Endothelial cell of umbilical vein (primary cell): ENCODE data around the gene ZNF474. TPM values are rescaled to one million over a fixed set of nuclear protein-coding genes. Genes with fewer than 3 reads are reported as not detected.

Experiments
- BruUV-seq: library from RNA; stranded (reverse); fragments of 400-500 nt; replicated peaks from 2 replicates; lab custom pipeline; 2021; lab: Mats Ljungman, UMichigan
- CTCF ChIA-PET: fragments of 300-600, 350-600 bp; sonication (Branson Sonifier 250); formaldehyde crosslinking; loops from one replicate; lab custom pipeline; 2021; ENCODE audit warnings: antibody characterized with exemption, inconsistent platforms; lab: Charles Lee
- POLR2A ChIA-PET: fragments of 300-600, 350-600 bp; sonication (Branson Sonifier 250); formaldehyde crosslinking; loops from one replicate; lab custom pipeline; 2021; ENCODE audit warnings: antibody characterized with exemption, inconsistent platforms; lab: Charles Lee
- DNase-seq: peaks from one replicate; pipeline ENCODE4 v3.0.0-alpha.2; 2011; ENCODE audit warnings: low read depth, low spot score
- FAIRE-seq: peaks from 2 replicates; lab custom pipeline; 2011; peaks lifted over from hg19 to GRCh38; lab: Jason Lieb, UNC
- H2AFZ ChIP-seq: 2 replicates; pipeline ENCODE4 v1.6.0; 2012; ENCODE audit warnings: low read depth, low read length, control low read depth, inconsistent platforms
- H3K27ac ChIP-seq: 2 replicates; pipeline ENCODE4 v1.5.1; 2011; ENCODE audit warnings: low read depth, mild to moderate bottlenecking, control low read depth, low read length, moderate library complexity; ENCODE audit not compliant: insufficient read depth
- H3K27me3 ChIP-seq, 2 experiments: 2 replicates each; pipeline versions ENCODE4 v1.6.0 to v1.6.1; 2011; ENCODE audit warnings: low read length in 2 of 2, mixed read lengths in 1 of 2; ENCODE audit not compliant: control insufficient read depth in 2 of 2, insufficient read depth in 2 of 2
- H3K36me3 ChIP-seq, 2 experiments: 2 replicates in 1 of 2; 3 replicates in 1 of 2; pipeline ENCODE4 v1.5.1; 2011; ENCODE audit warnings: low read length in 2 of 2, mild to moderate bottlenecking in 1 of 2, moderate library complexity in 1 of 2; ENCODE audit not compliant: control insufficient read depth in 2 of 2, insufficient read depth in 2 of 2; ENCODE audit errors: extremely low read depth in 1 of 2
- H3K4me1 ChIP-seq: 3 replicates; pipeline ENCODE4 v1.5.1; 2011; ENCODE audit warnings: mild to moderate bottlenecking, low read length; ENCODE audit not compliant: control insufficient read depth, insufficient read depth; ENCODE audit errors: extremely low read depth
- H3K4me2 ChIP-seq: 2 replicates; pipeline ENCODE4 v1.6.1; 2011; ENCODE audit warnings: low read length, control low read depth, mixed read lengths; ENCODE audit not compliant: insufficient read depth
- H3K4me3 ChIP-seq, 3 experiments: fragments of 200-600 bp in 1 of 3; sonication (generic), shearing (Covaris generic) in 1 of 3; replicated peaks in 1 of 3; 2 replicates each; pipeline ENCODE4 v1.5.1; 2011 to 2016; ENCODE audit warnings: control low read depth in 3 of 3, low read length in 3 of 3, mild to moderate bottlenecking in 2 of 3, inconsistent platforms in 1 of 3, low read depth in 1 of 3, moderate library complexity in 1 of 3; ENCODE audit not compliant: insufficient read depth in 1 of 3
- H3K79me2 ChIP-seq: 2 replicates; pipeline ENCODE4 v1.6.0; 2012; ENCODE audit warnings: low read length, inconsistent platforms; ENCODE audit not compliant: control insufficient read depth, insufficient read depth
- H3K9ac ChIP-seq: replicated peaks from 2 replicates; pipeline ENCODE3; 2011; ENCODE audit warnings: low read length, control low read depth; ENCODE audit not compliant: insufficient read depth; ENCODE audit errors: extremely low read depth
- H3K9me1 ChIP-seq: replicated peaks from 3 replicates; pipeline ENCODE4 v1.6.0; 2011; ENCODE audit warnings: mild to moderate bottlenecking, low read length; ENCODE audit not compliant: control insufficient read depth, insufficient read depth; ENCODE audit errors: extremely low read depth
- H3K9me3 ChIP-seq: replicated peaks from 2 replicates; pipeline ENCODE4 v1.5.1; 2012; ENCODE audit warnings: low read length, inconsistent platforms; ENCODE audit not compliant: control insufficient read depth, insufficient read depth
- H4K20me1 ChIP-seq: replicated peaks from 2 replicates; pipeline ENCODE3; 2011; ENCODE audit warnings: mild to moderate bottlenecking, low read length; ENCODE audit not compliant: control insufficient read depth, insufficient read depth; ENCODE audit errors: extremely low read depth
- EZH2 ChIP-seq: IDR thresholded peaks from 2 replicates; pipeline ENCODE4 v1.6.1; 2012; ENCODE audit warnings: borderline replicate concordance, low read depth, mild to moderate bottlenecking, moderate library complexity, low read length, inconsistent platforms; ENCODE audit not compliant: severe bottlenecking
- FOS ChIP-seq: IDR thresholded peaks from 2 replicates; pipeline ENCODE4 v1.6.1; 2011; ENCODE audit warnings: mild to moderate bottlenecking, low read length, moderate library complexity, borderline replicate concordance; ENCODE audit not compliant: insufficient read depth
- GATA2 ChIP-seq: IDR thresholded peaks from 2 replicates; pipeline ENCODE4 v1.7.0; 2011; ENCODE audit warnings: low read depth, mild to moderate bottlenecking, moderate library complexity, mixed read lengths, low read length; ENCODE audit not compliant: insufficient read length, insufficient read depth
- MYC ChIP-seq: IDR thresholded peaks from one replicate; pipeline ENCODE4 v1.6.1; 2011; ENCODE audit warnings: mild to moderate bottlenecking, low read depth, low read length
- POLR2A ChIP-seq: IDR thresholded peaks from 2 replicates; pipeline ENCODE4 v1.6.1; 2012; ENCODE audit warnings: low read depth, mild to moderate bottlenecking, control low read depth, low read length
- dilution Hi-C: fragments of 300-500 bp; cut with MboI; formaldehyde crosslinking; loops from one replicate; pipeline ENCODE4 v1.15.0; 2019; ENCODE audit warnings: low sequenced_read_pairs; ENCODE audit not compliant: extremely low pct_ligation_motif_present
- intact Hi-C: fragments of 100-400 bp; cut with micrococcal nuclease; formaldehyde crosslinking; loops from one replicate; pipeline ENCODE4 v1.10.0; 2022
- polyA plus RNA-seq, 4 experiments: library from polyadenylated mRNA; depleted of rRNA in 3 of 4; stranded (reverse) in 3 of 4; unstranded in 1 of 4; fragments of >200 nt; gene quantifications; 2 replicates each; pipeline versions ENCODE4 v1.2.1 to v1.2.3, GENCODE V29; 2011 to 2012; ENCODE audit warnings: missing spikeins in 1 of 4
- total RNA-seq: library from RNA; stranded (reverse); gene quantifications from 2 replicates; pipeline ENCODE4 v1.2.3, GENCODE V29; 2021
- TF ChIP-seq, protein P1 (sequence below): IDR thresholded peaks from 2 replicates; pipeline ENCODE4 v1.6.1; 2011; ENCODE audit not compliant: insufficient read depth, insufficient read length

Gene ZNF474
- total and polyA plus RNA-seq, 2 donors (not counting 3 experiments of a cell fraction or from before 2014, with no cell fraction given) = 0.03 TPM; not detected in 1

DNA sequence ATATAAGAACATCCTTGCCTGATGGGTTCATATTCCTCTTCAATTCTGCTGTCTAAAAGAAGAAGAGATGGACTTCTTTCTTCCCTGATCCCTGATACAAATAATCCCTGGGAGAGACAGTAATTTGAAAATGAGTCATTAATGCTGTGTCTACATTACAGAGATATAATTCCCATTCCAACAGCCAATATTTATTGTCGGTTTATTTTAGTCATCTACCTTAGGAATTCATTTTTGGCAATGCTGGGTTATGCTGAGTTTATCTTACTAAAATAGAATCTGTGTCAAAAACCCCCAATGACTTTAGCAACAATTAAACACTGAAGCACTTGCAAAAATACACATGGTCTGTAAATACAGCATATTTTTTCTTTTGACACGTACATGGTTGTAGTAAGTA is 23.9 kb downstream of the ZNF474 start:
- Histone ChIP-seq H3K4me1 (peaks cover 8% of the 10 kb centered on the region), H3K9ac (no peak overlapping the region), H3K79me2 (no peaks in the 10 kb centered on the region), H3K9me3 (no peaks in the 10 kb centered on the region), H3K27me3 (no peaks in the 10 kb centered on the region), H3K36me3 (no peaks in the 10 kb centered on the region), H3K9me1 (no peaks in the 10 kb centered on the region), H3K27ac (no peak overlapping the region), H3K4me2 (no peak overlapping the region), H4K20me1 (no peaks in the 10 kb centered on the region), H2AFZ (no peak overlapping the region), H3K4me3 (no peak overlapping the region)
- ChIA-PET CTCF (interaction anchor here (1.3 kb wide), 1 partner anchor 51 kb away, joined by 5 read pairs; no protein-coding TSS in a partner anchor), POLR2A (no interaction called here)
- FAIRE-seq (no peak), DNase-seq (no peak)
- BruUV-seq = no TSS peak
- TF ChIP-seq POLR2A = no peak
- no peak for TF ChIP-seq GATA2
- TF ChIP-seq FOS = no peak
- no peak for TF ChIP-seq EZH2
- intact Hi-C loops = no loop called here
- dilution Hi-C loops = no loop called here

DNA sequence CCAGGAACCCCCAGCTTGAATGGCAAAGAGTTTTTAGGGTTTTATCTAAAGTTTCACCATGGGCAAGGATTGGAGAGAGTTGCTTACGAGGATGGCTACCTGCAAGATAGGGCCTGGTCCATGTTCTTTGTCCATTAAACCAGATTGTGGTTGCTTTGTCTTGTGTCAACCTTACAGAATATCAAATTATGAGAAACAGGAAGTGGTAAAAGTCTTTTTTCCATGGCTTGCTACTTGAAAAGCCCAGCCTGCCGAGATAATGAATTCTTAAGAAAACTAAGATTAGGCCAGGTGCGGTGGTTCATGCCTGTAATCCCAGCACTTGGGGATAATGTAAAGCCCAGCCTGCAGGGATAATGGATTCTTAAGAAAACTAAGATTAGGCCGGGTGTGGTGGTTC is 24.4 kb downstream of the ZNF474 start:
- Histone ChIP-seq H3K9me1 (no peaks in the 10 kb centered on the region), H4K20me1 (no peaks in the 10 kb centered on the region), H3K4me1 (peaks cover 8% of the 10 kb centered on the region), H3K9me3 (no peaks in the 10 kb centered on the region), H3K79me2 (no peaks in the 10 kb centered on the region), H3K4me3 (no peak overlapping the region), H3K4me2 (no peak overlapping the region), H3K27ac (no peak overlapping the region), H2AFZ (no peak overlapping the region), H3K36me3 (no peaks in the 10 kb centered on the region), H3K27me3 (no peaks in the 10 kb centered on the region), H3K9ac (no peak overlapping the region)
- TF ChIP-seq EZH2 = no peak
- TF ChIP-seq, protein P1, sequence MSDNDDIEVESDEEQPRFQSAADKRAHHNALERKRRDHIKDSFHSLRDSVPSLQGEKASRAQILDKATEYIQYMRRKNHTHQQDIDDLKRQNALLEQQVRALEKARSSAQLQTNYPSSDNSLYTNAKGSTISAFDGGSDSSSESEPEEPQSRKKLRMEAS = no peak
- TF ChIP-seq MYC = no peak
- TF ChIP-seq POLR2A = no peak
- no peak for TF ChIP-seq FOS
- no TSS peak for BruUV-seq
- ChIA-PET POLR2A (no interaction called here), CTCF (interaction anchor here (1.3 to 3.4 kb wide), 4 partner anchors 51 to 204 kb away, joined by 3 to 31 read pairs (median 4); no protein-coding TSS in a partner anchor)
- DNase-seq (no peak), FAIRE-seq (no peak)
- intact Hi-C loops (no loop called here), dilution Hi-C loops (no loop called here)
